UCSD-AML1 (cell line): ENCODE data around the gene PLPP4.

ENCODE experiments used
- DNase-seq: peaks from one replicate; lab custom pipeline; 2025; ENCODE audit not compliant: unreplicated experiment; lab: John Stamatoyannopoulos, UW

The PLPP4 gene

GRCh38 chr10:120485946-120486345 is 28.9 kb downstream of the PLPP4 start:
- no peak for DNase-seq

- DNase-seq, result no peak
These were observed 29.7 kb downstream of the PLPP4 start for GRCh38 chr10:120486671-120487205.

- DNase-seq, result no peak
These were observed 33.3 kb downstream of the PLPP4 start for GRCh38 chr10:120490288-120490687.

- DNase-seq, result no peak
These were observed 35.3 kb downstream of the PLPP4 start for GRCh38 chr10:120492346-120492745.

- DNase-seq, result no peak
These were observed 36.6 kb downstream of the PLPP4 start for GRCh38 chr10:120493411-120494312.

GRCh38 chr10:120494313-120494710 is 37.3 kb downstream of the PLPP4 start:
- DNase-seq, result no peak

GRCh38 chr10:120495226-120496009 is 38.4 kb downstream of the PLPP4 start:
- DNase-seq, result no peak

GRCh38 chr10:120499883-120500282 is 42.9 kb downstream of the PLPP4 start:
- DNase-seq, result no peak

GRCh38 chr10:120503689-120504088 is 46.7 kb downstream of the PLPP4 start:
- DNase-seq, result no peak

GRCh38 chr10:120504227-120504626 is 47.2 kb downstream of the PLPP4 start:
- DNase-seq, result peak; percentile 19

GRCh38 chr10:120505056-120505455 is 48.0 kb downstream of the PLPP4 start:
- DNase-seq, result no peak

GRCh38 chr10:120505866-120506265 is 48.8 kb downstream of the PLPP4 start:
- no peak for DNase-seq

GRCh38 chr10:120506674-120507073 is 49.6 kb downstream of the PLPP4 start:
- DNase-seq, result no peak

- no peak for DNase-seq
These were observed 50.1 kb downstream of the PLPP4 start for GRCh38 chr10:120507175-120507574.

- DNase-seq, result no peak
These were observed 50.6 kb downstream of the PLPP4 start for GRCh38 chr10:120507651-120508050.

GRCh38 chr10:120508393-120508792 is 51.4 kb downstream of the PLPP4 start:
- DNase-seq, result no peak

GRCh38 chr10:120508966-120509365 is 51.9 kb downstream of the PLPP4 start:
- no peak for DNase-seq

GRCh38 chr10:120511165-120511564 is 54.1 kb downstream of the PLPP4 start:
- no peak for DNase-seq

- no peak for DNase-seq
These were observed 56.3 kb downstream of the PLPP4 start for GRCh38 chr10:120513307-120513796.

- peak; percentile 60 for DNase-seq
These were observed 57.1 kb downstream of the PLPP4 start for GRCh38 chr10:120514035-120514620.

GRCh38 chr10:120514959-120515358 is 57.9 kb downstream of the PLPP4 start:
- DNase-seq, result no peak
